Measurements from ENCODE around the gene PA2G4.

DNA sequence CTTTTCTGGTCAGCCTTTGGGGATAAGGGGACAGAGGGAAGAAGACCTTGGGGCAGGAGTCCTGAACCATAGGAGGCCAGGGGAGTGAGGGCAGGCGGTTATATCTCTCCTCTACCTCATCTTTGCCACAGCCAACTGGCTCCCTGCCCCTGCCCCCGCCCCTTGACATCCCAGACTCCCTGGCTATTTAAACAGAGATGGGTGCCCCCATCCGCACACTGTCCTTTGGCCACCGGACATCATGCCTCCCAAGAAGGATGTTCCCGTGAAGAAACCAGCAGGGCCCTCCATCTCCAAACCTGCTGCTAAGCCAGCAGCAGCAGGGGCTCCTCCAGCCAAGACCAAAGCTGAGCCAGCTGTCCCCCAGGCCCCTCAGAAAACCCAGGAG lies 49.3 kb downstream of the PA2G4 start:
- TF ChIP-seq, protein P1, sequence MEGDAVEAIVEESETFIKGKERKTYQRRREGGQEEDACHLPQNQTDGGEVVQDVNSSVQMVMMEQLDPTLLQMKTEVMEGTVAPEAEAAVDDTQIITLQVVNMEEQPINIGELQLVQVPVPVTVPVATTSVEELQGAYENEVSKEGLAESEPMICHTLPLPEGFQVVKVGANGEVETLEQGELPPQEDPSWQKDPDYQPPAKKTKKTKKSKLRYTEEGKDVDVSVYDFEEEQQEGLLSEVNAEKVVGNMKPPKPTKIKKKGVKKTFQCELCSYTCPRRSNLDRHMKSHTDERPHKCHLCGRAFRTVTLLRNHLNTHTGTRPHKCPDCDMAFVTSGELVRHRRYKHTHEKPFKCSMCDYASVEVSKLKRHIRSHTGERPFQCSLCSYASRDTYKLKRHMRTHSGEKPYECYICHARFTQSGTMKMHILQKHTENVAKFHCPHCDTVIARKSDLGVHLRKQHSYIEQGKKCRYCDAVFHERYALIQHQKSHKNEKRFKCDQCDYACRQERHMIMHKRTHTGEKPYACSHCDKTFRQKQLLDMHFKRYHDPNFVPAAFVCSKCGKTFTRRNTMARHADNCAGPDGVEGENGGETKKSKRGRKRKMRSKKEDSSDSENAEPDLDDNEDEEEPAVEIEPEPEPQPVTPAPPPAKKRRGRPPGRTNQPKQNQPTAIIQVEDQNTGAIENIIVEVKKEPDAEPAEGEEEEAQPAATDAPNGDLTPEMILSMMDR (IDR thresholded peaks at IDR 0.05) = no peak
- TF ChIP-seq HDAC2 (IDR thresholded peaks at IDR 0.05) (no peak), MAX (IDR thresholded peaks at IDR 0.05) (no peak), REST (IDR thresholded peaks at IDR 0.05) (no peak), POLR2A (IDR thresholded peaks at IDR 0.05; ENCODE audit: low read length) (no peak), MYC (IDR thresholded peaks at IDR 0.05; ENCODE audit: borderline replicate concordance, low read length) (no peak), BHLHE40 (IDR thresholded peaks at IDR 0.05; ENCODE audit: low read depth, low read length) (no peak), EP300 (IDR thresholded peaks at IDR 0.05) (no peak), USF2 (IDR thresholded peaks at IDR 0.05) (no peak), JUNB (IDR thresholded peaks at IDR 0.05) (no peak), CEBPB (IDR thresholded peaks at IDR 0.05) (no peak), RAD21 (conservative IDR thresholded peaks at IDR 0.05 in 1 of 2, IDR thresholded peaks at IDR 0.05 in 1 of 2) (no peak)
- TF ChIP-seq, protein P2, sequence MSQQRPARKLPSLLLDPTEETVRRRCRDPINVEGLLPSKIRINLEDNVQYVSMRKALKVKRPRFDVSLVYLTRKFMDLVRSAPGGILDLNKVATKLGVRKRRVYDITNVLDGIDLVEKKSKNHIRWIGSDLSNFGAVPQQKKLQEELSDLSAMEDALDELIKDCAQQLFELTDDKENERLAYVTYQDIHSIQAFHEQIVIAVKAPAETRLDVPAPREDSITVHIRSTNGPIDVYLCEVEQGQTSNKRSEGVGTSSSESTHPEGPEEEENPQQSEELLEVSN (IDR thresholded peaks at IDR 0.05; ENCODE audit: borderline replicate concordance, low read depth) = no peak
